PC-3 (cell line): ENCODE results near the gene SCO2. TPM values are rescaled to one million over a fixed set of nuclear protein-coding genes. Genes with fewer than 3 reads are reported as not detected.

Experiments used
- ATAC-seq: fragments of 200-7000 bp; cut with Tn5 transposase; 2 replicates; pipeline ENCODE4 v1.9.1; 2020; ENCODE audit warnings: mild to moderate bottlenecking, moderate library complexity
- BruUV-seq: library from RNA; stranded (reverse); fragments of 400-500 nt; replicated peaks from 2 replicates; lab custom pipeline; 2021; lab: Mats Ljungman, UMichigan
- CTCF ChIA-PET: fragments of 300-600 bp; sonication (Branson Sonifier 250); formaldehyde crosslinking; loops from one replicate; lab custom pipeline; 2022; ENCODE audit warnings: antibody characterized with exemption; lab: Charles Lee
- POLR2A ChIA-PET: fragments of 300-600 bp; sonication (Branson Sonifier 250); formaldehyde crosslinking; loops from one replicate; lab custom pipeline; 2022; ENCODE audit warnings: antibody characterized with exemption; ENCODE audit not compliant: unreplicated experiment; lab: Charles Lee
- DNase-seq: peaks from one replicate; pipeline ENCODE4 v3.0.0-alpha.2; 2015
- H2AFZ ChIP-seq: fragments of 300-600 bp; sonication (generic); 2 replicates; pipeline ENCODE4 v1.6.0; 2016; ENCODE audit warnings: antibody characterized with exemption, low read length
- H3F3A ChIP-seq: fragments of 300-600 bp; sonication (generic); one replicate; pipeline ENCODE4 v1.6.0; 2017; ENCODE audit warnings: antibody characterized with exemption, low read length, control low read depth, mild to moderate bottlenecking; ENCODE audit not compliant: unreplicated experiment
- H3K27ac ChIP-seq: fragments of 300-600 bp; sonication (generic); 2 replicates; pipeline ENCODE4 v1.5.1; 2016; ENCODE audit warnings: mild to moderate bottlenecking, low read length
- H3K27me3 ChIP-seq: fragments of 300-600 bp; sonication (generic); 2 replicates; pipeline ENCODE4 v1.6.1; 2016; ENCODE audit warnings: low read length, mixed read lengths
- H3K36me3 ChIP-seq: fragments of 300-600 bp; sonication (generic); 2 replicates; pipeline ENCODE4 v1.6.1; 2016; ENCODE audit warnings: low read depth, mixed run types, low read length, mixed read lengths
- H3K4me1 ChIP-seq: fragments of 300-600 bp; sonication (generic); 2 replicates; pipeline ENCODE4 v1.5.1; 2016; ENCODE audit warnings: low read length; ENCODE audit not compliant: insufficient read depth
- H3K4me2 ChIP-seq: fragments of 300-600 bp; sonication (generic); 2 replicates; pipeline ENCODE4 v1.6.0; 2016; ENCODE audit warnings: low read length
- H3K4me3 ChIP-seq: fragments of 300-600 bp; sonication (generic); 2 replicates; pipeline ENCODE4 v1.5.1; 2016; ENCODE audit warnings: mild to moderate bottlenecking, low read length, mixed read lengths
- H3K79me2 ChIP-seq: fragments of 300-600 bp; sonication (generic); 2 replicates; pipeline ENCODE4 v1.6.1; 2017; ENCODE audit warnings: low read length, mixed read lengths
- H3K9ac ChIP-seq: fragments of 300-600 bp; sonication (generic); 2 replicates; pipeline ENCODE4 v1.6.0; 2016; ENCODE audit warnings: mild to moderate bottlenecking, low read length
- H3K9me2 ChIP-seq: fragments of 300-600 bp; sonication (generic); replicated peaks from 2 replicates; pipeline ENCODE4 v1.6.1; 2016; ENCODE audit warnings: mixed run types, low read length, mixed read lengths
- H3K9me3 ChIP-seq: fragments of 300-600 bp; sonication (generic); 2 replicates; pipeline ENCODE4 v1.6.1; 2016; ENCODE audit warnings: low read length, mixed read lengths
- H4K20me1 ChIP-seq: fragments of 300-600 bp; sonication (generic); 2 replicates; pipeline ENCODE4 v1.6.1; 2016; ENCODE audit warnings: low read length, mixed read lengths
- EZH2 ChIP-seq: fragments of 300-600 bp; sonication (generic); IDR thresholded peaks from one replicate; pipeline ENCODE4 v1.6.1; 2017; ENCODE audit warnings: antibody characterized with exemption, mild to moderate bottlenecking, low read length; ENCODE audit not compliant: unreplicated experiment
- EZH2phosphoT487 ChIP-seq: fragments of 300-600 bp; sonication (generic); IDR thresholded peaks from 2 replicates; pipeline ENCODE4 v1.6.1; 2018; ENCODE audit warnings: mild to moderate bottlenecking, antibody characterized with exemption, low read length, borderline replicate concordance
- intact Hi-C: fragments of 100-400 bp; cut with micrococcal nuclease; formaldehyde crosslinking; loops from 2 replicates; pipeline ENCODE4 v1.9.0; 2023
- total RNA-seq: library from RNA; depleted of rRNA; stranded (reverse); fragments of >200 nt; gene quantifications from 2 replicates; pipeline ENCODE4 v1.2.3, GENCODE V29; 2014
- TF ChIP-seq, protein P1 (sequence below): fragments of 300-600 bp; sonication (generic); conservative IDR thresholded peaks from 2 replicates; pipeline ENCODE4 v1.5.1; 2017; ENCODE audit warnings: antibody characterized with exemption, low read depth, mild to moderate bottlenecking, low read length

SCO2 gene
- total RNA-seq, 1 experiment from 2014 or later = 5.8 TPM

DNA sequence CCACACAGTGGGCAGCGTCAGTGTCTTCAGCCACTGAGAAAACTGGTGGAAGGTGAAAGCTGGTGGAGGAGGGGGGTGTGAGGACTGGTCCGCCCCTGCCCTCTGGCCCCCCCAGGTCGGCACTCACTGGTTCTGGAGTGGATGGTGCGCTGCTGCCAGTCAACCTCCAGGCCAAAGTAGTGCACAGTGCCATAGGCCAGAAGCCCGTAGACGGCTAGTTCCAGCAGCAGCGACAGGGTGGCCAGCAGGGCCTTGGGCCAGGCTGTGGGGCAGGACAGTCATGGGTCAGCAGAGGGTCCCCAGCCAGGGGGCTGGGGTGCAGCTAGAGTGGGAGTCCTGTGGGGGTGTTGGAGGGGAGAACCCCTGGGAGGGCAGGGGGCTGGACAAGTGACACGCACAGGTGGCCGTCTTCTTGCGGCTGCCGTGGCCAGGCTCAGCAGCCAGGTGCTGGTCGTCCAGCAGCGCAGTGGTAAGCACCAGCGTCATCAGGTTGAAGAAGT, 20.1 kb downstream of the SCO2 start:
- no peaks in the 10 kb centered on the region for H3K9me3 ChIP-seq
- intact Hi-C loops = no loop called here
- no peaks in the 10 kb centered on the region for H3K27me3 ChIP-seq
- H3K4me2 ChIP-seq = no peak overlapping the region
- no peaks in the 10 kb centered on the region for H4K20me1 ChIP-seq
- ATAC-seq (no peak), DNase-seq (no peak)
- H3F3A ChIP-seq = no peaks in the 10 kb centered on the region
- no peak overlapping the region for H2AFZ ChIP-seq
- CTCF ChIA-PET = no interaction called here
- no peaks in the 10 kb centered on the region for H3K36me3 ChIP-seq
- no TSS peak for BruUV-seq
- no peak overlapping the region for H3K9ac ChIP-seq
- peaks cover 7% of the 10 kb centered on the region for H3K4me1 ChIP-seq
- peaks cover 34% of the 10 kb centered on the region for H3K79me2 ChIP-seq
- TF ChIP-seq EZH2phosphoT487 (no peak), EZH2 (no peak)
- TF ChIP-seq, protein P1, sequence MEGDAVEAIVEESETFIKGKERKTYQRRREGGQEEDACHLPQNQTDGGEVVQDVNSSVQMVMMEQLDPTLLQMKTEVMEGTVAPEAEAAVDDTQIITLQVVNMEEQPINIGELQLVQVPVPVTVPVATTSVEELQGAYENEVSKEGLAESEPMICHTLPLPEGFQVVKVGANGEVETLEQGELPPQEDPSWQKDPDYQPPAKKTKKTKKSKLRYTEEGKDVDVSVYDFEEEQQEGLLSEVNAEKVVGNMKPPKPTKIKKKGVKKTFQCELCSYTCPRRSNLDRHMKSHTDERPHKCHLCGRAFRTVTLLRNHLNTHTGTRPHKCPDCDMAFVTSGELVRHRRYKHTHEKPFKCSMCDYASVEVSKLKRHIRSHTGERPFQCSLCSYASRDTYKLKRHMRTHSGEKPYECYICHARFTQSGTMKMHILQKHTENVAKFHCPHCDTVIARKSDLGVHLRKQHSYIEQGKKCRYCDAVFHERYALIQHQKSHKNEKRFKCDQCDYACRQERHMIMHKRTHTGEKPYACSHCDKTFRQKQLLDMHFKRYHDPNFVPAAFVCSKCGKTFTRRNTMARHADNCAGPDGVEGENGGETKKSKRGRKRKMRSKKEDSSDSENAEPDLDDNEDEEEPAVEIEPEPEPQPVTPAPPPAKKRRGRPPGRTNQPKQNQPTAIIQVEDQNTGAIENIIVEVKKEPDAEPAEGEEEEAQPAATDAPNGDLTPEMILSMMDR = no peak
- H3K9me2 ChIP-seq = no peaks in the 10 kb centered on the region
- no peak overlapping the region for H3K4me3 ChIP-seq
- POLR2A ChIA-PET = no interaction called here
- H3K27ac ChIP-seq = no peak overlapping the region

DNA sequence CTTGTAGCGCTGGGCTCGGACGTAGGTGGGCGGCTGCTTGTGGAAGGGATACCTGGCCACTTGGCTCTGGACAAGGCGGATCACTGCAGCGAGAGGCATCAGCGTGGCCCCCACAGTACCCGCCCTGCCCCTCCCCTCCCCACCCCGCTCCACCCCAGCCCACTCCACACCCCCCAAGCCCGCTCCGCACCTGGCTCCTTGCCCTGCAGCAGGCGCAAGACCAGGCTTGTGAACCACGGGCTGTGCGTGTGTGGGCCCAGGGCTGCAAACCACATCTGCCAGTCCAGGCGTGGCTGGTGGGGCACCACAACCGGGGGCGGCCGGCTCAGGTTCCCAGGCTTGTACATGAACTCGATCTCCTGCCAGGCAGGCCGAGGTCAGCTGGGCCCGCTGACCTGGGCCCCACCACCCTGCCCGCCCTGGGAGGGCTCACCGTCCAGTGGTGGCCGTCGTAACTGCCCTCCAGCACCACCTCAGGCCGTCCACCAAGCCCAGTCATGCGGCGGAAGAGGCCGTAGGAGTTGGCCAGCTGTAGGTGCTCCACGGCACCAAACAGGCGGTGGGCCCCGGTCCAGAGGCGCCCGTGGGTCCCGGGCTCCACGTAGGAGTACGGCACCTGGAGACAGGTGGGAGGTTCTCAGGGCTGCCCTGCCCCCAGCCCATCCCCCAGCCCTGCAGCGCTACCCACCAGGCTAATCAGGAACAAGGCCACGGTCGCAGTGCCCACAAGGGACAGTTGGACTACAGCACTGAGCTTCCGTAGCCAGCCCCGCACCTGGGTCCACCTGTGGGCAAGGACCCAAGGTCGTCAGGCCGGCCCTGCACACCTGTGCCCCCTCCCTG, 20.8 kb downstream of the SCO2 start:
- Histone ChIP-seq H4K20me1 (no peaks in the 10 kb centered on the region), H3K9me2 (no peaks in the 10 kb centered on the region), H3K27ac (no peak overlapping the region), H3K9ac (no peak overlapping the region), H3K4me2 (no peak overlapping the region), H2AFZ (no peak overlapping the region), H3K27me3 (no peaks in the 10 kb centered on the region), H3K36me3 (no peaks in the 10 kb centered on the region), H3F3A (no peaks in the 10 kb centered on the region), H3K4me1 (peaks cover 7% of the 10 kb centered on the region), H3K9me3 (no peaks in the 10 kb centered on the region), H3K79me2 (peaks cover 26% of the 10 kb centered on the region), H3K4me3 (no peak overlapping the region)
- ATAC-seq = no peak
- ChIA-PET POLR2A (no interaction called here), CTCF (no interaction called here)
- no peak for DNase-seq
- no TSS peak for BruUV-seq
- intact Hi-C loops = no loop called here
- TF ChIP-seq EZH2 (no peak), EZH2phosphoT487 (no peak)
- TF ChIP-seq, protein P1 = no peak
